GM18511 (cell line): Measurements from ENCODE around the gene SCARB1.

ENCODE experiments used
- ATAC-seq: cut with Tn5 transposase; IDR thresholded peaks from one replicate; pipeline ENCODE4 v1.9.1; 2021; ENCODE audit warnings: mild to moderate bottlenecking, moderate library complexity; ENCODE audit not compliant: unreplicated experiment

SCARB1 gene

GRCh38 chr12:124778411-124778810 lies 85.3 kb downstream of the SCARB1 start:
- no peak for ATAC-seq

GRCh38 chr12:124777399-124778372 lies 86.0 kb downstream of the SCARB1 start:
- ATAC-seq, result no peak

GRCh38 chr12:124776125-124776513 lies 87.5 kb downstream of the SCARB1 start:
- no peak for ATAC-seq

DNA sequence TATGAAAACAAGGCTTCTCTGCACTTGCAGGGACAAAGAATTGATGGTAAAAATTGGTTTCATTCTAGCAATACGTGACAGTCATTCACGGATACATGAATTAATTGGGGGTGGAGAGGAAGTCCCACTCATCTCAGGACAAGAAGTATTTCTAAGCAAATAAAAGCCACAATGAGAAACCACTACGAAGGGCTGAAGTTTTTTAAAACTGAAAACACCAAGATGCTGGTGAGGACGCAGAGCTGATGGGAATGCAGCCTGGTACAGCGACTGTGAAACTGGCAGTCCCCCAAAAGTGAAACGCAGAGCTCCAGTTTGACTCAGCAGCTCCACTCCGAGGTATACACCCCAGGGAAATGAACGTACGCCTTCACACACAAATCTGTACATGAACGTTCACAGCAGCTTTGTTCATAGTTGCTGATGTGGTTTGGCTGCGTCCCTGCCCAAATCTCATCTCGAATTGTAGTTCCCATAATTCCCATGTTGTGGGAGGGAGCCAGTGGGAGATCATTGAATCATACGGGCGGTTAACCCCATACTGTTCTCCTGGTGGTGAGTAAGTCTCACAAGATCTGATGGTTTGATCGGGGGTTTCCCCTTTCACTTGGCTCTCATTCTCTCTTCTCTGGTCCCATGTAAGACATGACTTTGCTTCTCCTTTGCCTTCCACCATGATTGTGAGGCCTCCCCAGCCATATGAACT lies 89.0 kb downstream of the SCARB1 start:
- ATAC-seq, result peak; percentile 79

GRCh38 chr12:124774054-124774461 lies 89.6 kb downstream of the SCARB1 start:
- peak; percentile 51 for ATAC-seq

DNA sequence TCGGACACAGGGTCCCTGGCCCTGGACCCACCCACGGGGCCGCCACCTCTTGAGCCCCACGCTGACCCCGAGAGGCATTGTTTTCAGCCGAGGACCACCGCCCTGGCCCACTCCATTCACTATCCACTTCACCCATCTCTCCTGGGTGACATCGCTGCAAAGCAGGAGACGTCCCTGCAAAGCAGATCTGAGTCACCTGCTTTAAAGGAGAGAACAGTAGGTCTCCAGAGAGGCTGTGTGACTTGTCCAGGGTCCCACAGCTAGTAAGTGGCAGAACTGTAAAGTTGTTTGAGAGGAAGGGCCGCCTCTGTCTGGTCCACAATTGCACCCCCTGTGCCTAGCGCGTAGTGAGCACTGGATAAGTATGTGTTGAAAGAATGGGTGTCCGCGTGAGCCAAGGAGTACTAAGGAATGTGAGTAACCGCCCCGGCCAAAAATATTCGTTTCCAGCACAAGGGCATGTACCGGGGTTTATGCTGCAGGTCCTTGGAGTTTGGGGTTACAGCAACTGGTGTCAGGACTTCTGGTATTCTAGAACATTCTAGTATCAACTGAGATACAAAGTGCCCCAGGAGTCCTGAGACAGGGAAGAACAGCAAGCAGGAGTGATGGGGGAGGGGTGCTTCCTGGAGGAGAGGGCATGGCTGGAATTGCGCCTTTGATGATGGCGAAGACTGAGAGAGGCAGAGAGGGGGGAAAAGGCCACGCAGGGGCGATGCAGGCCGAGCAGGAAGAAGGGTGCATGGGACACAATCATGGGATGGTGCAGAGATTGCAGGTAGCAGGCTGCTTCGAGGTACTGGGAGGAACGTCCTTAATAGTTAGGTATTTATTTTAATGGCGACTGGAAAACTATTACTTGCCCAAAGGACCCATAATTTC lies 91.1 kb downstream of the SCARB1 start:
- no peak for ATAC-seq

- ATAC-seq, result no peak
Observed at GRCh38 chr12:124771462-124772288, 92.0 kb downstream of the SCARB1 start.

GRCh38 chr12:124770728-124771127 lies 92.9 kb downstream of the SCARB1 start:
- ATAC-seq, result no peak

GRCh38 chr12:124769881-124770512 lies 93.7 kb downstream of the SCARB1 start:
- no peak for ATAC-seq

DNA sequence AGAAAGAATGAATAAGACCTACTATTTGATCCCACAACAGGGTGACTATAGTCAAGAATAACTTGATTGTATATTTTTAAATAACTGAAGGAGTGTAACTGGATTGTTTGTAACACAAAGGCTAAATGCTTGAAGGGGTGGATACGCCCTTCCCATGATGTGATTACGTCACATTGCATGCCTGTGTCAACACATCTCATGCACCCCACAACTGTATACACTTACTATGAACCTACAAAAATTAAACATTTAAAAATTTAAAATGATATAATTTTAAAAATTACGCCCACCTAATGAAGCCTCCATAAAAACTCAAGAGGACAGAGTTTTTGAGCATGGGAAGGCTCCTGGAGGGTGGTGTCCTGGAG lies 94.5 kb downstream of the SCARB1 start:
- ATAC-seq, result no peak

GRCh38 chr12:124768452-124769162 lies 95.1 kb downstream of the SCARB1 start:
- ATAC-seq, result no peak

DNA sequence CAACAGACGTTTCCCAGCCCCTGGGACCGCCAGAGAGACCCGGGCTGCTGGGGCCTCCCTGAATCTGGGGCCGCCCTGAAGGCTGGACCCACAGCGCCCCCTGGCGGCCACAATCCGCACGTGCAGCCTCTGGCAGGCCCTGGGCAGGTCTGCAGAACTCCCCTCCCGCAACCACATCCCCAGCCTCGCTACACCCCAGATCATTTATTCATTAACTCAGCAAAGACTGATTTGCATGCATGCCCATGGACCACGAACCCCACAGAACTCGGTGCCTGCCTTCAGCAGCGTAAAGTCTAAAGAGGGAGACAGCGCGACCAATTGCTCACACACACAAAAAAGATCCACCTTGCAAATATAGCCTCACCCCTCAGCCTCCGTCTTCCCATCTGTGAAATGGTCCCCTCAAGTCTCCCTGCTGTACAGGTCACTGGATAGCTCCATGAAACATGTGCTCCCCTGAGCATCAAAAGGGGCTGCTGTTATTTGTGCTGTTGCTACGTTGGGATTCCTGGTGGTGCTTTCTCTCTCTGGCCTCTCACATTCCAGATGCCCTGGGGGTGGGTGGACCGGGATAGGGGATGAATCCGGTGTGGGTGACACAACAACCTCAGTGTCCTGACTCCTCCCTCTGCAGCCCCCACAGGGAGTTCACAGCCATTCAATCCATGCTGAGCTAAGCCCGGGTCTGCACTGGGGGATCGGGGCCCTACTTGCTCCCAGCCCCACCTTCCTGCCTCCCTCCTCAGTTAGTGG lies 96.4 kb downstream of the SCARB1 start:
- ATAC-seq, result peak; percentile 76

GRCh38 chr12:124766727-124767065 lies 97.0 kb downstream of the SCARB1 start:
- ATAC-seq, result peak; percentile 11

DNA sequence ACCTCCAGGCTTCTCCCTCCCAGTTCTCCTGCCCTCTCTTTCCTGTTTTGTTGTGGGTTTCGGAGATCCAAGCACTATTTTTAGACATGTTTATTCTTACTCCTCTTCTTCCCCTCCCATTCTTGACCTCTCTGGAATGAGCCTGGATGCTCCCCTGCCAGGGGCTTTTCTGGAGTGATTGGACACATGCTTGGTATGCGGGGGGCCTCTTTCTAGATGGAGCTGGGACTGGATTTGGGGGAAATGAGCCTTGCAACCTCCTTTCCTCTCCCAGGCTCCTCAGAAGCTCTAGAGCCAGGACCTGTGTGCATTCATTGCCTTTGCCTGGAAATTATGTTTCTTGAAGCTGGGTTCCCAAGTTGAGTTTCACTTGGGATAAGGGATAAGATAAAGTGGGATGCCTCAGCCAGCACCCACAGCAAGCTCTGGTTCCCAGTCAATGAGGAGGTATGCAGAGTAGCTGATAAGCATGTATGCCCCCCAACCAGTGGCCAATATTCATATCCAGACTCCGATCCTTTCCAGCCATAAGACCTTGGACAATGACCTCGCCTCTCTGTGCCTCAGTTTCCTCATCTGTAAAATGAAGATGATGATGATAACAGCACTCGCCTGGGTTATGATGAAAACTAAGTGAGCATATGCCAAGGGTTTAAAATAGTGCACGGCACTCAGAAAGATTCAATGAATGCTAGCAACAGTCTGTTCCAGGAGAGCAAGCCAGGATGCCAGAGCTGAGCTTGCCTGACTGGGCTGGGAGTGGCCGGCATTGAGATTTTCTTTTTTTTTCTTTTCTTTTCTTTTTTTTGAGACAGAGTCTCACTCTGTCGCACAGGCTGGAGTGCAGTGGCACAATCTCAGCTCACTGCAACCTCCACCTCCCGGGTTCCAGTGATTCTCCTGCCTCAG lies 97.8 kb downstream of the SCARB1 start:
- no peak for ATAC-seq

DNA sequence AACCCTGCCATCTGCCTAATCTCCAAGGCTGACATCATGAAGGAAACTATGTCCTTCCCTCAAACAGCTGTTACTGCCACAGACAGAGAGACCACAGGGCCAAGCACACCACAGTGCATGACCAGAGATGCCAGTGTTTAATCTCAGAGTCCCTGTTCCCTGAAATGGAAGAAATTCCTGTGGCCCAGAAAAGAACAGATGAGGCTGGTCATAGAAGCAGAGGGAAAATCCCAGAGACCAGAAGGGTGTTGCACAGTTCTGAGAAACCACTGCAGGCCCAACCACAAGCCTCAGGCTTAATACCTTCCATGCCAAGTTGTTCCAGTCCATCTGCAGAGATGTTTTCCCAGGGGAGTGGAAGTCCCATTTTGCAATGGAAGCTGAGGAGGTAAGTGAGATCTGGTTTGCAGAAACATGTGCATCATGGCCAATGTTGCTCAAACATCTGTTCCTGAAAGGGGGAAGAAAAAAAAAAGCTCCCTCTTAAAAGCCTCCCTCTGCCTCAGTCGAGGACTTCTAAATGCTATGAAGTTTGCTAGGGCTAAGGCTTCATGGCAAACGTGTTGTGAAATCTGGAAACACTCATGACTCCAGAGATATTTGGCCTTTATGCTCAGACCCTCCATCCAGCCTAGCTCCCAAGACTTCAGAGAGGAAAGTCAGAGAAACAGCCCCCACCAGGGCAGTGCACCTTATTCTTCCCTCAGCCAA lies 98.6 kb downstream of the SCARB1 start:
- no peak for ATAC-seq

GRCh38 chr12:124764451-124764850 lies 99.2 kb downstream of the SCARB1 start:
- ATAC-seq, result no peak

DNA sequence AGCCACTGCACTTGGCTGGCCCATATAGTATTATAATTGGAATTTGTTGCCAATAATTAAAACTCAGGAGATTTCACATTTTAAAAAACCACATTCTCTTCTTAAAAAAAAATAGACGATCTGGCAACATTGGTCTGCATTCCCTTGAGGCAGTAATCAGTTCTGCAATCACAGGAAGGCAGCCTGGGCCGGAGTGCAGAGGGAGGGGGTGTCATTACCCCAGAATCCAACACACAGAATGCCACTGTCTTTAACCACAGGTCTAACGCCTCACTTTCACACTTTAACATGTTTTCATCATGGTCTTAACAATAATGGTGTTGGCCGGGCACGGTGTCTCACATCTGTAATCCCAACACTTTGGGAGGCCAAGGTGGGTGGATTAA lies 100.1 kb downstream of the SCARB1 start:
- ATAC-seq, result no peak
